CD4-positive, alpha-beta T cell (primary cell): ENCODE results near the gene ERC2. TPM values are rescaled to one million over a fixed set of nuclear protein-coding genes. Genes with fewer than 3 reads are reported as not detected.

Experiments
- ATAC-seq: fragments of 200-7000 bp; cut with Tn5 transposase; one replicate; pipeline ENCODE4 v1.10.0; 2022; ENCODE audit warnings: mild to moderate bottlenecking; ENCODE audit not compliant: poor library complexity
- CTCF ChIA-PET: fragments of 350-600 bp; sonication (Branson Sonifier 250); formaldehyde crosslinking; loops from one replicate; lab custom pipeline; 2021; ENCODE audit warnings: antibody characterized with exemption, inconsistent platforms; lab: Charles Lee
- POLR2A ChIA-PET: fragments of 350-600 bp; sonication (Branson Sonifier 250); formaldehyde crosslinking; loops from one replicate; lab custom pipeline; 2021; ENCODE audit warnings: antibody characterized with exemption, inconsistent platforms; lab: Charles Lee
- DNase-seq, 14 experiments: peaks; one replicate each; pipeline ENCODE4 v3.0.0-alpha.2; 2013 to 2020; ENCODE audit warnings: mixed read lengths in 2 of 14
- H3K27ac ChIP-seq, 2 donors: one replicate each; pipeline versions ENCODE4 v1.5.1 to v1.7.0; 2013; ENCODE audit warnings: low read length in 2 of 2, low read depth in 1 of 2, mild to moderate bottlenecking in 1 of 2
- H3K27me3 ChIP-seq, 2 experiments: 1 replicate in 1 of 2; 2 replicates in 1 of 2; pipeline versions ENCODE4 v1.6.1 to v1.7.0; 2013; ENCODE audit warnings: low read length in 2 of 2, control low read depth in 1 of 2, mild to moderate bottlenecking in 1 of 2, moderate library complexity in 1 of 2; ENCODE audit not compliant: insufficient read depth in 2 of 2, control insufficient read depth in 1 of 2
- H3K36me3 ChIP-seq: one replicate; pipeline ENCODE4 v1.6.1; 2013; ENCODE audit warnings: low read length, control low read depth; ENCODE audit not compliant: insufficient read depth
- H3K4me1 ChIP-seq: one replicate; pipeline ENCODE4 v1.6.1; 2013; ENCODE audit warnings: low read length, control low read depth; ENCODE audit not compliant: insufficient read depth
- H3K4me3 ChIP-seq: one replicate; pipeline ENCODE4 v1.5.1; 2013; ENCODE audit warnings: mild to moderate bottlenecking, low read length, moderate library complexity
- H3K9me3 ChIP-seq, 2 experiments: 1 replicate in 1 of 2; 2 replicates in 1 of 2; pipeline versions ENCODE4 v1.6.1 to v1.7.0; 2013; ENCODE audit warnings: low read length in 2 of 2, mild to moderate bottlenecking in 2 of 2, control low read depth in 1 of 2, moderate library complexity in 1 of 2; ENCODE audit not compliant: control insufficient read depth in 1 of 2, insufficient read depth in 1 of 2
- H3K27ac Mint-ChIP-seq: one replicate; pipeline ENCODE4 v1.8.0; 2020; ENCODE audit warnings: mixed read lengths
- H3K27me3 Mint-ChIP-seq: one replicate; pipeline ENCODE4 v1.8.0; 2021; ENCODE audit warnings: mixed read lengths
- H3K36me3 Mint-ChIP-seq: one replicate; pipeline ENCODE4 v1.8.0; 2021; ENCODE audit warnings: low read depth, mixed read lengths
- H3K4me1 Mint-ChIP-seq: one replicate; pipeline ENCODE4 v1.8.0; 2021; ENCODE audit warnings: low read depth, mixed read lengths
- H3K4me3 Mint-ChIP-seq: one replicate; pipeline ENCODE4 v1.8.0; 2020; ENCODE audit warnings: mild to moderate bottlenecking, mixed read lengths
- H3K9me3 Mint-ChIP-seq: one replicate; pipeline ENCODE4 v1.8.0; 2020; ENCODE audit warnings: mixed read lengths
- CTCF ChIP-seq: fragments of 200-600 bp; IDR thresholded peaks from one replicate; pipeline ENCODE4 v1.8.0; 2022; ENCODE audit warnings: antibody characterized with exemption, mild to moderate bottlenecking
- intact Hi-C, 2 experiments: fragments of 100-400 bp; cut with DNase I in 1 of 2; cut with micrococcal nuclease in 1 of 2; formaldehyde crosslinking; loops; one replicate each; pipeline versions ENCODE4 v1.15.1 to v1.9.0; 2023 to 2025; cut with DNase I, micrococcal nuclease
- total RNA-seq, 174 experiments: library from RNA in 2 of 174; stranded (reverse) in 2 of 174; gene quantifications; one replicate each; pipeline ENCODE4 v1.2.3 and lab custom pipeline; 2021 to 2026

The ERC2 gene
- total RNA-seq, 2 experiments from 2014 or later: not detected

DNA sequence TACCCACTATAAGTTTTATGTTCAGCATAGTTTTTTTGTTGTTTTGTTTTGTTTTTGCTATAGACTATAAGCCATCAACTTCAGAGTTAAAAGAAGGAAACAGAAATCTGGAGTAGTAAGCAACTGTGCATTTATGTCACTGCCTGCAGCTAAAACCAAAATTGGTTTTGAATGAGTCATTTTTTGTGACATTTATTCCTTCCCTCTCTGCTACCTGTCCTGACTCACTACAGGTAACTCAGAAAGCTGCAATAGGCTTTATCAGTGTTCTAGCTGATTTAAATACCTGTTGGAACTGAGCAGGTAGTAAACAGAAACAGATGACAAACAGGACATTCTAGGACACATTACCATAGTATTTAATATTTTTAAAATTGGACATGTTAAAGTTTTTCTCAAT, 587.9 kb downstream of the ERC2 start:
- Histone ChIP-seq H3K4me1 (no peaks in the 10 kb centered on the region), H3K27ac (no peak overlapping the region), H3K4me3 (no peak overlapping the region), H3K36me3 (no peaks in the 10 kb centered on the region), H3K9me3 (no peaks in the 10 kb centered on the region), H3K27me3 (no peaks in the 10 kb centered on the region)
- Mint-ChIP-seq H3K36me3 (no peaks in the 10 kb centered on the region), H3K4me1 (no peaks in the 10 kb centered on the region), H3K27me3 (peaks cover 7% of the 10 kb centered on the region), H3K9me3 (no peaks in the 10 kb centered on the region), H3K4me3 (no peak overlapping the region), H3K27ac (no peak overlapping the region)
- CTCF ChIA-PET: interaction anchor here (0.8 kb wide), 1 partner anchor 35 kb away, joined by 3 read pairs; no protein-coding TSS in a partner anchor
- DNase-seq (no peak), ATAC-seq (no peak)
- TF ChIP-seq CTCF: no peak
- intact Hi-C loops: no loop called here
- POLR2A ChIA-PET: no interaction called here

GRCh38 chr3:55879901-55880331, 588.4 kb downstream of the ERC2 start:
- ATAC-seq (no peak), DNase-seq (no peak)
- H3K4me1 Mint-ChIP-seq: no peaks in the 10 kb centered on the region
- no peak for TF ChIP-seq CTCF
- no peaks in the 10 kb centered on the region for H3K9me3 Mint-ChIP-seq
- no peaks in the 10 kb centered on the region for H3K27me3 ChIP-seq
- H3K27ac Mint-ChIP-seq: no peak overlapping the region
- peaks cover 7% of the 10 kb centered on the region for H3K27me3 Mint-ChIP-seq
- no peaks in the 10 kb centered on the region for H3K36me3 ChIP-seq
- H3K4me3 ChIP-seq: no peak overlapping the region
- no peaks in the 10 kb centered on the region for H3K9me3 ChIP-seq
- no peaks in the 10 kb centered on the region for H3K4me1 ChIP-seq
- H3K36me3 Mint-ChIP-seq: no peaks in the 10 kb centered on the region
- CTCF ChIA-PET: interaction anchor here (0.8 kb wide), 1 partner anchor 35 kb away, joined by 3 read pairs; no protein-coding TSS in a partner anchor
- H3K4me3 Mint-ChIP-seq: no peak overlapping the region
- intact Hi-C loops: no loop called here
- POLR2A ChIA-PET: no interaction called here
- no peak overlapping the region for H3K27ac ChIP-seq

DNA sequence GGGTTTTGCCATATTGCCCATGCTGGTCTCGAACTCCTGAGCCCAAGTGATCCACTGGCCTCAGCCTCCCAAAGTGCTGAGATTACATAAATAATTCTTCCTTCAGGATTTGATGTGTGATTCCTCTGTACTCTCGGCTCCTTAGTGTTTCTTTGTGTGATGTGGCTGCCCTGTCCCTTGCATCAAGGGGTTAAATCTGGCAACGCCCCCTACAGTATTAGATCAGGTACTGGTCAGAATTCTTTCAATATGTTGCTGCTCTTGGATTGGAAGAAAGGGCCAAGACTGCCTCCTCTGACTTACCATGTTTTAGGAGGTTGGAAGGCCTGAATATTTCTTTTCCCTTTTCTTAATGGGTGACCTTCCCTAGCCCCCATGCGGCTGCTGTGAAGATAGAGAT, 590.6 kb downstream of the ERC2 start:
- H3K36me3 Mint-ChIP-seq: no peaks in the 10 kb centered on the region
- no peaks in the 10 kb centered on the region for H3K27me3 ChIP-seq
- H3K9me3 ChIP-seq: no peaks in the 10 kb centered on the region
- no peak overlapping the region for H3K27ac Mint-ChIP-seq
- intact Hi-C loops: no loop called here
- no peaks in the 10 kb centered on the region for H3K4me1 Mint-ChIP-seq
- ChIA-PET POLR2A (no interaction called here), CTCF (no interaction called here)
- H3K27me3 Mint-ChIP-seq: peaks cover 7% of the 10 kb centered on the region
- no peak for DNase-seq
- no peak for ATAC-seq
- no peak overlapping the region for H3K4me3 ChIP-seq
- H3K4me1 ChIP-seq: no peaks in the 10 kb centered on the region
- no peaks in the 10 kb centered on the region for H3K9me3 Mint-ChIP-seq
- H3K4me3 Mint-ChIP-seq: no peak overlapping the region
- no peaks in the 10 kb centered on the region for H3K36me3 ChIP-seq
- no peak for TF ChIP-seq CTCF
- H3K27ac ChIP-seq: no peak overlapping the region
